GM12873 (cell line): ENCODE measurements around the gene MAB21L4.

Source experiments
- CTCF ChIP-seq: IDR thresholded peaks from 2 replicates; pipeline ENCODE4 v1.5.1; 2012; ENCODE audit warnings: low read depth, mild to moderate bottlenecking, moderate library complexity, low read length, control low read depth; ENCODE audit not compliant: insufficient read depth; ENCODE audit errors: missing control alignments

Gene MAB21L4

DNA sequence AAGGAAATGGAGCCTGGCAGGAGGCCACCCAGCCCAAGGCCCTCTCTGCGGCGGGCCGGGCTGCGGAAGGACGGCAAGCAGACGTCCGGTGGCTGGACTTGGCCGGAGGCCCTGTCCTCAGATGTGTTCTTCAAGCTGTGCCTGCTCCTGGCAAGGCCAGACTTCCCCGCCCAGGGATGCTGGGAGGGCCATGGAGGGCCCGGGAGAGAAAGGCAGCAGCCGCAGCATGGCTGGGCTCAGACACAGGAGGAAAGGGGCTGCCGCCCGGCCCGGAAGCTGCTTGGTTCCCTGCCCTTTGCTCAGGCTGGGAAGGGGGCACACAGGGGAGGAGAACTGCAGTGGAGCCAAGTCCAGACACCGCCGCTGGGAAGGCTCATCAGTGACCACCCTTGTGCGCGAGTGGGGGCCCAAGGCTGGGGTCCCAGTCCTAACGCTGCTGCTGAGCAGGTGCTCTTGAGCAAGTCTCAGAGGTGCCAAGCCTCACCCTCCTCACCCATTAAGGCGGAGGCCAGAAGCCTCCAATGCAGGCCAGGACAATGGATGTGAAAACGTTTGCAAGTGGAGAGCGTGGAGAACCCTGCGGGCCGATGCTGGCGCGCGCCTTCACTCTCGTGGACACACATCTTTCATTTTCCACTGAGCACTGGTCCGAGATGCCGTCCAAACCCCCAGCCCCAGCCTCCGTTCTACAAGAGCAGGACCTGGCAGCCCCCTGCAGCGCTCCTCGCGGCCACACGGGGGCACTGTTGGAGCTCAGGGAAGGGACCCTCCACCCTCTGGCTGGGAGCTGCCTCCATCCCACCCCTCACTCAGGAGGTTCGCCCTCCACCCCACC, 18.1 kb upstream of the MAB21L4 start:
- peak; percentile 93 for TF ChIP-seq CTCF

- no peak for TF ChIP-seq CTCF
Observed at GRCh38 chr2:240912878-240913809, 17.2 kb upstream of the MAB21L4 start.

GRCh38 chr2:240911641-240912265, 15.8 kb upstream of the MAB21L4 start:
- no peak for TF ChIP-seq CTCF

DNA sequence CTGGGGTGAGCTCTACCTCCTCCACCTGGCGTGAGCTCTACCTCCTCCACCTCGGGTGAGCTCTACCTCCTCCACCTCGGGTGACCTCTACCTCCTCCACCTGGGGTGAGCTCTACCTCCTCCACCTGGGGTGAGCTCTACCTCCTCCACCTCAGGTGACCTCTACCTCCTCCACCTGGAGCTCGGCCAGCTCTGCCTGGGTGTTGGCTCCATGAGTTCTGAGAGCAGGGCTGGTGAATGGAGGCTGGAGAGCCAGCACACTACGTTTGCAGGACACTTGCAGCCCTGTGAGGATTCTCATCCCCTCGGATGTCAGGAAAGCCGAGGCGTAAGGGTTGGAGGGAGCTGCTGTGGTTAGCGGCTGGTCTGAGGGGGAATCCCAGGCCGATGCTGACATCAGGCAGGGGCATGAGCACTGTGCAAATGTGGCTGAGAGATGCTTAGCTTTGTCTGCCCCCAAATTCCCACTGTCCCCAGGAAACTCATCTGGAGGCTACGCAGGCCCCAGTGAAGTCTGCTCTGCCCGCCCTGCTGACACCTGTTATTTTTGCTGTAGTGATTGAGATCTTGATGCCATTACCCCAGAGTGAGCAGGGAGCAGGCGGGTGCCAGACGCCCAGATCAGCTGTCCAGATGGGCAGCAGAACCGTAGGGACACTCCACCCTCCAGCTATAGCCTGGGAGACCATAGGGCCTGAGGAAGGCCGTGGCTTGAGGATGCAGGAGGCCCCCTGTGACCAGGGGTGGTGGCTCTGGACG, 13.4 kb upstream of the MAB21L4 start:
- TF ChIP-seq CTCF: no peak

DNA sequence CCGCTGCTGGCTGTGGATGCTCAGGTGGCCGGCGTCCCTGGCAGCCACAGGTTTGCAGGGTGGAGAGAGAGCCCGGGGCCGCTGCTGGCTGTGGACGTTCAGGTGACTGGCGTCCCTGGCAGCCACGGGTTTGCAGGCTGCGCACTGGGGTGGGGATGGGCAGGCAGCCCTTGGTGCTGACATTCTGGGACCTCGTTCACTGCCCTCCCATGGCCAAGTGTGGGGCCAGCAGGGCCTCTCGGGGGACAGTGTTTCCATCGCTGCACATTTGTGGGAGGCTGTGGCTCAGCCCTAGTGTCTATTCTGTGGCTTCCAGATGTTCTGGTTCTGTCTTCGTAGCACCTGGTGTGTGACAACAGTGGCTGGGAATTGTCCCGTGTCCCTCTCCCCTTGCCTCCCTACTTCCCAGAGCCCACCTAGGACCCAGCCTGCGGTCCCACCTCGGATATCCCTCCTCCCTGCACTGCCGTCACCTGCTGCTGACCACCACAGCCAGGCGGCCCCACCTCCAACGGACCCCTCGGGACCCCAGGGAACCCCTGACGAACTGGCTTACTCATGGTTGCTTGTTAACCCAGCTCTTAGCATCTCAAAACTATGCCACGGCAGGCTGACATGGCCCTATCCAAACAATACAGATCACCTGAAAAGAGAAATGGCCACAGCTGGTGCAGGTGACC, 11.1 kb upstream of the MAB21L4 start:
- TF ChIP-seq CTCF: no peak

GRCh38 chr2:240906141-240906910, 10.4 kb upstream of the MAB21L4 start, which contains the start of gene CROCC2:
Gene CROCC2, plus strand, starts transcription at chr2:240906336. Its CDS starts 178 bp downstream, at chr2:240906514.
- TF ChIP-seq CTCF: no peak
